Spleen (tissue), 11 donors: ENCODE results near the gene ITPKC. TPM values are rescaled to one million over a fixed set of nuclear protein-coding genes. Genes with fewer than 3 reads are reported as not detected.

ENCODE experiments used
- DNase-seq: peaks from one replicate; pipeline ENCODE4 v3.0.0-alpha.2; 2020
- H3K27ac ChIP-seq, 8 donors: fragments of 200-600 bp; sonication (generic) in 7 of 8; 1 replicate in 4 of 8; 2 replicates in 4 of 8; pipeline versions ENCODE4 v1.5.0 to v1.8.0; 2016 to 2021; ENCODE audit warnings: inconsistent platforms in 4 of 8, mild to moderate bottlenecking in 4 of 8, moderate library complexity in 1 of 8
- H3K27me3 ChIP-seq, 7 donors: fragments of 200-600 bp; sonication (generic) in 6 of 7; replicated peaks in 1 of 7; 1 replicate in 4 of 7; 2 replicates in 3 of 7; pipeline versions ENCODE4 v1.5.0 to v1.8.0; 2016 to 2021; ENCODE audit warnings: inconsistent platforms in 3 of 7, mild to moderate bottlenecking in 1 of 7
- H3K36me3 ChIP-seq, 6 donors: fragments of 200-600 bp; sonication (generic) in 5 of 6; 1 replicate in 4 of 6; 2 replicates in 2 of 6; pipeline versions ENCODE4 v1.5.0 to v1.8.0; 2016 to 2021; ENCODE audit warnings: inconsistent platforms in 2 of 6
- H3K4me1 ChIP-seq, 6 donors: fragments of 200-600 bp; sonication (generic) in 5 of 6; 1 replicate in 3 of 6; 2 replicates in 3 of 6; pipeline versions ENCODE4 v1.5.0 to v1.8.0; 2016 to 2021; ENCODE audit warnings: inconsistent platforms in 3 of 6
- H3K4me3 ChIP-seq, 8 donors: fragments of 200-600 bp; sonication (generic) in 7 of 8; 1 replicate in 4 of 8; 2 replicates in 4 of 8; pipeline versions ENCODE4 v1.5.0 to v1.8.0; 2016 to 2021; ENCODE audit warnings: inconsistent platforms in 4 of 8, mild to moderate bottlenecking in 4 of 8, moderate library complexity in 2 of 8
- H3K9me3 ChIP-seq, 8 donors: fragments of 200-600 bp; sonication (generic) in 7 of 8; 1 replicate in 4 of 8; 2 replicates in 4 of 8; pipeline versions ENCODE4 v1.5.0 to v1.8.0; 2016 to 2021; ENCODE audit warnings: inconsistent platforms in 4 of 8
- CTCF ChIP-seq, 11 experiments: fragments of 200-600 bp in 7 of 11; fragments of 450-650 bp in 4 of 11; sonication (generic) in 4 of 11; IDR thresholded peaks in 8 of 11; conservative IDR thresholded peaks in 3 of 11; 1 replicate in 7 of 11; 2 replicates in 4 of 11; pipeline versions ENCODE4 v1.4.0 to v1.8.0; 2016 to 2021; ENCODE audit warnings: antibody characterized with exemption in 11 of 11, inconsistent platforms in 4 of 11, mild to moderate bottlenecking in 1 of 11
- POLR2A ChIP-seq, 3 donors: fragments of 450-650 bp; IDR thresholded peaks; one replicate each; pipeline ENCODE4 v1.5.1; 2017; ENCODE audit warnings: antibody characterized with exemption in 3 of 3, mild to moderate bottlenecking in 1 of 3
- POLR2AphosphoS5 ChIP-seq, 3 donors: sonication (generic); formaldehyde crosslinking; IDR thresholded peaks; one replicate each; pipeline ENCODE4 v1.5.1; 2017; ENCODE audit warnings: antibody characterized with exemption in 3 of 3
- WGBS, 5 donors: extraction: QIAGEN DNeasy Blood & Tissue Kit in 3 of 5; methylation state at CpG; one replicate each; pipeline versions ENCODE4 v1.1.5 to v1.1.7; 2013 to 2018; 5-methylcytosine and 5-hydroxymethylcytosine counted together
- intact Hi-C: fragments of 100-400 bp; cut with DNase I; formaldehyde crosslinking; loops from one replicate; pipeline ENCODE4 v1.15.0; 2023; ENCODE audit warnings: low total_unique reads
- polyA plus RNA-seq, 3 donors: library from polyadenylated mRNA; stranded (reverse); fragments of 200-250 nt; gene quantifications; one replicate each; pipeline ENCODE4 v1.2.1, GENCODE V29; 2013
- small RNA-seq, 4 donors: library from RNA; depleted of rRNA; stranded (forward); fragments of <200 nt; gene quantifications; one replicate each; pipeline ENCODE3, GENCODE V24; 2016
- total RNA-seq, 7 donors: library from RNA; depleted of rRNA in 3 of 7; stranded (reverse); fragments of >200 nt in 3 of 7; fragmentation: NEBNext Ultra II Directional in 4 of 7; extraction: Animal tissue kit (Norgen Biotek cat#: 25700) in 4 of 7; gene quantifications; one replicate each; pipeline versions ENCODE4 v1.1.0 to v1.2.1, GENCODE V29; 2016 to 2021
- donor health status: healthy with polysubstance abuse.
- donor health status: DM: no; HTN: no; CAD: no; lungs with moderate emphysema.
- donor health status: DM: no; HTN: no; CAD: no.
- donor health status: Bipolar disorder and iron deficiency.
- donor health status: healthy.
- donor health status: DM: no; HTN: no; CAD: no.
- donor health status: DM: yes; HTN: yes; CAD: no.

The ITPKC gene
- total and polyA plus RNA-seq, 10 donors = 6.8 to 39.2 (median 15.2) TPM

GRCh38 chr19:40785526-40785925 is 68.6 kb downstream of the ITPKC start:
- no peak for DNase-seq
- WGBS, 5 donors = 50 to 88% (median 64%) methylated on average over 1 of the region's 1 CpG
- intact Hi-C loops = no loop called here
- H3K4me1 ChIP-seq = peaks cover 0 to 9% (median 0%) of the 10 kb centered on the region in 6 donors
- TF ChIP-seq POLR2AphosphoS5 (IDR thresholded peaks at IDR 0.05) (no peak), POLR2A (IDR thresholded peaks at IDR 0.05) (no peak), CTCF (IDR thresholded peaks at IDR 0.05 in 8 of 11, conservative IDR thresholded peaks at IDR 0.05 in 3 of 11) (no peak)
- H3K27me3 ChIP-seq = no peaks in the 10 kb centered on the region
- H3K36me3 ChIP-seq = peaks cover 0 to 95% (median 30%) of the 10 kb centered on the region in 6 donors
- no peak overlapping the region for H3K4me3 ChIP-seq
- H3K9me3 ChIP-seq = no peaks in the 10 kb centered on the region
- H3K27ac ChIP-seq = peak overlapping the region in 1 of 8 donors; percentile 8

GRCh38 chr19:40786060-40787037 is 69.4 kb downstream of the ITPKC start:
- no peak for DNase-seq
- Histone ChIP-seq H3K36me3 (peaks cover 0 to 100% (median 30%) of the 10 kb centered on the region in 6 donors), H3K9me3 (no peaks in the 10 kb centered on the region), H3K27me3 (no peaks in the 10 kb centered on the region), H3K4me1 (peaks cover 0 to 4% (median 0%) of the 10 kb centered on the region in 6 donors), H3K27ac (peak overlapping the region in 1 of 8 donors; percentile 17), H3K4me3 (no peak overlapping the region)
- TF ChIP-seq POLR2AphosphoS5 (IDR thresholded peaks at IDR 0.05) = peak in 1 of 3 donors; percentile 53
- no peak for TF ChIP-seq CTCF (IDR thresholded peaks at IDR 0.05 in 8 of 11, conservative IDR thresholded peaks at IDR 0.05 in 3 of 11)
- intact Hi-C loops = no loop called here
- 91 to 94% (median 94%) methylated on average over 19 to 25 of the region's 25 CpGs for WGBS, 5 donors

Small RNA genes within 50 kb of the gene (small RNA-seq; reads per million reads assigned to genes)
- gene RNU6-195P = 0 reads per million in 4 donors

Other genes starting within 250 kb of the ITPKC start
- gene SHKBP1, start 140.2 kb upstream of the ITPKC start, total RNA-seq = 100 to 1,000 TPM; 127 to 282 (median 151) TPM
- gene SHKBP1, start 140.2 kb upstream of the ITPKC start, polyA plus RNA-seq = 100 to 1,000 TPM; 102 to 164 (median 152) TPM
- gene LTBP4, start 115.7 kb upstream of the ITPKC start, total RNA-seq = 100 to 1,000 TPM in 6 of 7 donors, 10 to 100 TPM in 1; 66.0 to 197 (median 186) TPM
- gene LTBP4, start 115.7 kb upstream of the ITPKC start, polyA plus RNA-seq = 100 to 1,000 TPM in 1 of 3 donors, 10 to 100 TPM in 2; 26.5 to 107 (median 34.3) TPM
- 10 to 100 TPM; 12.1 to 27.4 (median 14.8) TPM for gene NUMBL, start 26.5 kb upstream of the ITPKC start, total RNA-seq
- 10 to 100 TPM in 1 of 3 donors, 1 to 10 TPM in 2; 3.2 to 10.6 (median 3.5) TPM for gene NUMBL, start 26.5 kb upstream of the ITPKC start, polyA plus RNA-seq
- 10 to 100 TPM; 23.0 to 40.2 (median 32.6) TPM for gene COQ8B, start 226 bp upstream of the ITPKC start, total RNA-seq
- gene COQ8B, start 226 bp upstream of the ITPKC start, polyA plus RNA-seq = 10 to 100 TPM; 18.4 to 33.8 (median 21.1) TPM
- 10 to 100 TPM in 3 of 7 donors, 1 to 10 TPM in 4; 6.0 to 16.2 (median 9.8) TPM for gene ACTMAP, start 33.4 kb downstream of the ITPKC start, total RNA-seq
- 1 to 10 TPM; 5.2 to 6.8 (median 5.9) TPM for gene ACTMAP, start 33.4 kb downstream of the ITPKC start, polyA plus RNA-seq
- gene SNRPA, start 34.1 kb downstream of the ITPKC start, total RNA-seq = 10 to 100 TPM; 52.9 to 76.9 (median 64.0) TPM
- 10 to 100 TPM; 62.7 to 69.2 (median 67.4) TPM for gene SNRPA, start 34.1 kb downstream of the ITPKC start, polyA plus RNA-seq
- gene MIA, start 58.4 kb downstream of the ITPKC start, total RNA-seq = 1 to 10 TPM in 1 of 7 donors, not detected in 6; 1.5 TPM
- 10 to 100 TPM in 1 of 3 donors, 1 to 10 TPM in 2; 4.5 to 14.2 (median 7.0) TPM for gene MIA, start 58.4 kb downstream of the ITPKC start, polyA plus RNA-seq
- gene RAB4B, start 61.1 kb downstream of the ITPKC start, total RNA-seq = 10 to 100 TPM; 36.8 to 69.8 (median 53.0) TPM
- 10 to 100 TPM; 78.5 to 95.3 (median 82.2) TPM for gene RAB4B, start 61.1 kb downstream of the ITPKC start, polyA plus RNA-seq
- gene EGLN2, start 82.1 kb downstream of the ITPKC start, total RNA-seq = 100 to 1,000 TPM; 136 to 198 (median 156) TPM
- 100 to 1,000 TPM; 109 to 238 (median 188) TPM for gene EGLN2, start 82.1 kb downstream of the ITPKC start, polyA plus RNA-seq
- under 1 TPM in 1 of 7 donors, not detected in 6; 0.33 TPM for gene CYP2A6, start 133.3 kb downstream of the ITPKC start, total RNA-seq
- not detected for gene CYP2A6, start 133.3 kb downstream of the ITPKC start, polyA plus RNA-seq
- not detected for gene CYP2A7, start 165.1 kb downstream of the ITPKC start, total RNA-seq
- gene CYP2A7, start 165.1 kb downstream of the ITPKC start, polyA plus RNA-seq = not detected